DOHH2 (cell line): Measurements from ENCODE around the gene CAMP.

Experiments
- H3F3A ChIP-seq: fragments of 200-600 bp; sonication (generic), shearing (Covaris generic); 2 replicates; pipeline ENCODE4 v1.6.0; 2016; ENCODE audit warnings: antibody characterized with exemption, mild to moderate bottlenecking; ENCODE audit not compliant: control insufficient read depth, insufficient read depth
- H3K27ac ChIP-seq: fragments of 200-600 bp; sonication (generic); 2 replicates; pipeline ENCODE4 v1.5.1; 2014; ENCODE audit warnings: low read depth, mild to moderate bottlenecking, low read length, moderate library complexity
- H3K27me3 ChIP-seq: fragments of 200-600 bp; sonication (generic); 2 replicates; pipeline ENCODE4 v1.6.1; 2014; ENCODE audit warnings: mild to moderate bottlenecking, low read length, mixed read lengths; ENCODE audit not compliant: control insufficient read depth
- H3K36me3 ChIP-seq: fragments of 200-600 bp; sonication (generic); 2 replicates; pipeline ENCODE4 v1.6.1; 2014; ENCODE audit warnings: mild to moderate bottlenecking, low read length, moderate library complexity, mixed read lengths; ENCODE audit not compliant: control insufficient read depth
- H3K4me1 ChIP-seq: fragments of 200-600 bp; sonication (generic); 2 replicates; pipeline ENCODE4 v1.6.1; 2014; ENCODE audit warnings: mild to moderate bottlenecking, low read length, mixed read lengths; ENCODE audit not compliant: control insufficient read depth
- H3K4me2 ChIP-seq: fragments of 200-600 bp; sonication (generic); 2 replicates; pipeline ENCODE4 v1.6.0; 2014; ENCODE audit warnings: mild to moderate bottlenecking, low read length, moderate library complexity
- H3K4me3 ChIP-seq: fragments of 200-600 bp; sonication (generic); 2 replicates; pipeline ENCODE4 v1.5.1; 2014; ENCODE audit warnings: mild to moderate bottlenecking, low read length, mixed read lengths
- H3K79me2 ChIP-seq: fragments of 200-600 bp; sonication (generic); 2 replicates; pipeline ENCODE4 v1.6.1; 2014; ENCODE audit warnings: mild to moderate bottlenecking, low read length, mixed read lengths; ENCODE audit not compliant: control insufficient read depth
- H3K9me2 ChIP-seq: fragments of 200-600 bp; sonication (generic); replicated peaks from 2 replicates; pipeline ENCODE4 v1.6.1; 2014; ENCODE audit warnings: mild to moderate bottlenecking, low read length, mixed read lengths; ENCODE audit not compliant: control insufficient read depth
- H3K9me3 ChIP-seq: fragments of 200-600 bp; sonication (generic); 2 replicates; pipeline ENCODE4 v1.6.1; 2014; ENCODE audit warnings: antibody characterized with exemption, low read length, mixed read lengths; ENCODE audit not compliant: control insufficient read depth, insufficient read depth
- H4K20me1 ChIP-seq: fragments of 200-600 bp; sonication (generic); 2 replicates; pipeline ENCODE4 v1.6.0; 2014; ENCODE audit warnings: low read depth, mild to moderate bottlenecking, antibody characterized with exemption, low read length, moderate library complexity; ENCODE audit not compliant: control insufficient read depth, insufficient read depth
- EZH2phosphoT487 ChIP-seq: fragments of 200-600 bp; sonication (generic); IDR thresholded peaks from 2 replicates; pipeline ENCODE4 v1.6.1; 2017; ENCODE audit warnings: borderline replicate concordance, mild to moderate bottlenecking, antibody characterized with exemption, low read length, moderate library complexity, mixed read lengths
- TF ChIP-seq, protein P1 (sequence below): fragments of 200-600 bp; sonication (generic); IDR thresholded peaks from one replicate; pipeline ENCODE4 v1.5.1; 2014; ENCODE audit warnings: antibody characterized with exemption, mild to moderate bottlenecking, low read depth, low read length; ENCODE audit not compliant: poor library complexity, severe bottlenecking

Gene CAMP

DNA sequence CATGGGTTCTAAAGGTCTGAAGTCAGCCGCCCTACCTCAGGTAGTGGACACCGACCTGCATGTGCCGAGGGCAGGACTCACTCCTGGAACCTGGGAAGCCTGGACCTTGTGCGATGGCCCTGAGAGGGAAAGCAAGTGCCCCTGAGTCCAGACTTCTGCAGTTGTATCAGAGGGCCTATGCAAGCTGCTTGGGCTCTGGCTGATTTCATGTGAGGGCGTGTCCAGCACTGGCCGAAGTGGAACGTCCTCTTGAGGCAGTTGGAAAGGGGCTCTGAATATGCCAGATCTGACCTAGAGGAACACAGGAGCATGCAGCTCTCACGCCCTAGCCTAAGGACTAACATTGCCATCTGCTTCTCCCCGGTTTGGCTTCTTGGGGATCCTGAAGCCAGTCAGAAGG lies 2.5 kb upstream of the CAMP start:
- Histone ChIP-seq H3K27ac (no peak overlapping the region), H3K4me1 (peaks cover 38% of the 10 kb centered on the region), H3K9me2 (no peaks in the 10 kb centered on the region), H3K4me3 (no peak overlapping the region), H3K27me3 (no peaks in the 10 kb centered on the region), H3K4me2 (no peak overlapping the region), H3K36me3 (no peaks in the 10 kb centered on the region), H3F3A (no peaks in the 10 kb centered on the region), H3K79me2 (no peaks in the 10 kb centered on the region), H4K20me1 (no peaks in the 10 kb centered on the region), H3K9me3 (no peaks in the 10 kb centered on the region)
- TF ChIP-seq, protein P1, sequence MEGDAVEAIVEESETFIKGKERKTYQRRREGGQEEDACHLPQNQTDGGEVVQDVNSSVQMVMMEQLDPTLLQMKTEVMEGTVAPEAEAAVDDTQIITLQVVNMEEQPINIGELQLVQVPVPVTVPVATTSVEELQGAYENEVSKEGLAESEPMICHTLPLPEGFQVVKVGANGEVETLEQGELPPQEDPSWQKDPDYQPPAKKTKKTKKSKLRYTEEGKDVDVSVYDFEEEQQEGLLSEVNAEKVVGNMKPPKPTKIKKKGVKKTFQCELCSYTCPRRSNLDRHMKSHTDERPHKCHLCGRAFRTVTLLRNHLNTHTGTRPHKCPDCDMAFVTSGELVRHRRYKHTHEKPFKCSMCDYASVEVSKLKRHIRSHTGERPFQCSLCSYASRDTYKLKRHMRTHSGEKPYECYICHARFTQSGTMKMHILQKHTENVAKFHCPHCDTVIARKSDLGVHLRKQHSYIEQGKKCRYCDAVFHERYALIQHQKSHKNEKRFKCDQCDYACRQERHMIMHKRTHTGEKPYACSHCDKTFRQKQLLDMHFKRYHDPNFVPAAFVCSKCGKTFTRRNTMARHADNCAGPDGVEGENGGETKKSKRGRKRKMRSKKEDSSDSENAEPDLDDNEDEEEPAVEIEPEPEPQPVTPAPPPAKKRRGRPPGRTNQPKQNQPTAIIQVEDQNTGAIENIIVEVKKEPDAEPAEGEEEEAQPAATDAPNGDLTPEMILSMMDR: no peak
- no peak for TF ChIP-seq EZH2phosphoT487

DNA sequence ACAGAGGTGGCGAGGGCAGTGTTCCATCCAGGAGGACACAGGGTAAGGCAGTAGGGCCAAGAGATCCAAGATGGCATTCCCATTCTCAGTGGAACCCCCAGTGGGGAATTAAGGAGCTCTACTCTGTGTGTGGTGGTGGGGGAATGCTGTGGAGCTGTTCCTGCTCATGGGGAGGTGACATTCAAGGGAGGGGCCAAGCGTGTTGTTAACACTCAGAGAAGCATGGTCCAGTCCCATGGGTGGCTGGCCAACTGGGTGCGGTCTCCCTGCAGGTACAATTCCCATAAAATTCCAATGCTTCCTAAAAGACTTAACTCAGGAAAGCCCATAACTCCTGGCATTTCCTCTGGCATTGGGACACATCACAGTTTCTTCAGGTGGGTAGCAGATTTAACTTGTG lies 2.3 kb downstream of the CAMP start:
- no peak overlapping the region for H3K4me2 ChIP-seq
- TF ChIP-seq, protein P1: no peak
- TF ChIP-seq EZH2phosphoT487: no peak
- H3K27ac ChIP-seq: no peak overlapping the region
- H3F3A ChIP-seq: peaks cover 10% of the 10 kb centered on the region
- H3K4me3 ChIP-seq: no peak overlapping the region
- H4K20me1 ChIP-seq: no peaks in the 10 kb centered on the region
- no peaks in the 10 kb centered on the region for H3K9me3 ChIP-seq
- no peaks in the 10 kb centered on the region for H3K9me2 ChIP-seq
- peaks cover 55% of the 10 kb centered on the region for H3K4me1 ChIP-seq
- H3K36me3 ChIP-seq: no peaks in the 10 kb centered on the region
- no peaks in the 10 kb centered on the region for H3K27me3 ChIP-seq
- no peaks in the 10 kb centered on the region for H3K79me2 ChIP-seq

- no peaks in the 10 kb centered on the region for H3K36me3 ChIP-seq
- no peaks in the 10 kb centered on the region for H3K9me2 ChIP-seq
- peak overlapping the region; percentile 64 for H3K4me2 ChIP-seq
- H3K27ac ChIP-seq: peak overlapping the region; percentile 53
- peaks cover 13% of the 10 kb centered on the region for H3F3A ChIP-seq
- H3K79me2 ChIP-seq: no peaks in the 10 kb centered on the region
- peak overlapping the region; percentile 48 for H3K4me3 ChIP-seq
- H3K9me3 ChIP-seq: no peaks in the 10 kb centered on the region
- TF ChIP-seq EZH2phosphoT487: no peak
- TF ChIP-seq, protein P1: no peak
- H4K20me1 ChIP-seq: no peaks in the 10 kb centered on the region
- H3K27me3 ChIP-seq: no peaks in the 10 kb centered on the region
- H3K4me1 ChIP-seq: peaks cover 68% of the 10 kb centered on the region
Observed at GRCh38 chr3:48226939-48227338, 3.6 kb downstream of the CAMP start.
